RCC 7860 (cell line): ENCODE measurements around the gene SIRT3.
"Not testable (repeated sequence)": the region's sequence is repeated elsewhere in the genome, so short reads cannot be mapped to it uniquely, and the experiment has no call there.

Experiments used
- DNase-seq: peaks from one replicate; pipeline ENCODE4 v3.0.0-alpha.2; 2015; ENCODE audit warnings: low spot score
- FAIRE-seq: peaks from 2 replicates; lab custom pipeline; 2012; peaks lifted over from hg19 to GRCh38; lab: Jason Lieb, UNC

SIRT3 gene

GRCh38 chr11:180242-180641, 55.9 kb downstream of the SIRT3 start:
- not testable (repeated sequence) for DNase-seq, FAIRE-seq
